ENCODE results near the gene RASSF1.
"Not testable (repeated sequence)": the region's sequence is repeated elsewhere in the genome, so short reads cannot be mapped to it uniquely, and the experiment has no call there.

The RASSF1 gene

DNA sequence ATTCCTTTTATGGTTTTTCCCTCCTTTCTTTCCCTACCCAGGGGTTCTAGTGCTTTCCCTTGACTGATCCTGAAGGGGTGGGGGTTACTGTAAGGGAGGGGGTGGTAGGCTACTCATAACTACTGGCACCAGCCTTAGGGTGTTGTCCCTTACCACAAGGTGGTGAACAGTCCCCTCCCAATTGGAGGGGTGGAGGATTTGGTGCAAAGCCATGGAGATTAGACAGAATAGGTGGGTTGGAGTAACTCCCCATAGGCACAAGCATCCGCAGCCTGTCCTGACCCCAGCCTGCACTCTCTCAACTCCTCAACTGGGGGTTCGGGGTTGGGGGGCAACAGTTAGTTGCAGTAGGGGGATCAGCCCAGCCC lies 15.5 kb downstream of the RASSF1 start:
- in situ Hi-C loops (cut with MboI; ENCODE audit: low sequenced_read_pairs) = no loop called here

DNA sequence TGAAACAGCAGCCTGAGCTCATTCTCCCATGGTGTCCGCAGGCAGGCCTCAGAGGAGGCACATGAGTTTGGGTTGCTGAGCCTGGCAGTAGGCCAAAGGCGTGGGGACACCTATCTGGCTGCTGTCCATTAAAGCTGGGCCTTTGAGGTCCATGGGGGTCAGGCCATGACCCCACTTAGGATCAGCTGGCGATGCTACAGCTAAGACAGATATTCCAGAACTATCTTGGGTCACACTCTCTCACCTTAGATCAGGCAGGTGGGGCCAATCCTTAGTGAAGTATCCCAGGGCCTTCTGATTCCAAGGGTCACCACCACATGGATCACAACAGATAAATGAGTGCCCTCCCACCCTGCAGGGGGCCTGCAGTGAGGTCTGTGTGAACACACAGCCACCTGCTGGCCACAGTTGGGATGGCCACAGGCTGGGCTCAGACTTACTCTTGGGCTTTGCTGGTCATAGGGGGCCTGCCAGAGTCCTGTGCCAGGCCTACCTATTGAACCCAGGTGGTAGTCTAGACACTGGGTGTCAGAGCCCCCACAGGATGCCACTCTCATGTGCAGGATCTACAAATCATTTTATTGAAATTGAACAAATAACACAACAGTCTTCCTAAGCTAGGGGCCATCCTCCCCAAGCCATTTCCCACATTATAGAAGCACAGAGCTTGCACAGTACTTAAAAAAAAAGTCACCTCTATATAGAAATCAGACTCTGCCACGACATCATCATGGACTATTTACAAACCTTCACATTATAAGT lies 16.1 kb downstream of the RASSF1 start:
- in situ Hi-C loops (cut with MboI; ENCODE audit: low sequenced_read_pairs) = no loop called here

DNA sequence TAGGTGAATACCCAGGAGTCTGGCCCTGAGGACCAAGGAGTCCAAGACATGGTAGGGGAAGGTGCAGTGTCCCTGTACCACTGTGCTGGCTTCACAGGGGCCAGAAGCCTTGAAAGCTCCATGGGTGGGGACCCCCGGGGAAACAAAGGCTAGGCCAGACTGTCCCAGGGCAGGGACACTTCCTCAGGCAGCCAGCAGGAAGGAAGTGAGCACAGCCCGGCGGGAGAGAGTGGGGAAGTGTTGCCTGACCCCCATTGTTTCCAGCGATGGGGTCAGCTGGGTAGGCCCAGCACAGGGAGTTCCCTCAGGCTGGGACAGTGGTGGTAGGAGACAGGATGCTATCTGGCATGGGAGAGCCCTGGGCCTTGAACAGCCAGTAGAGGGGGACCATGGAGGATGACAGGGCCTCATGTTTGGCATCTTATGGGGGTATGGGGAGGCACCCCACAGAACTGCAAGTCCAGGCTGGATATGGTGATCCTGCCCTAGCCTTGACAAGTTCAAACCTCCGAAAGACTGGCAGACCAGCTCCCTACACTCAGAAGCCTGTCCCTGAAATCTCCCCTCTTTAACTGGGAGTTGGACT lies 16.9 kb downstream of the RASSF1 start:
- in situ Hi-C loops (cut with MboI; ENCODE audit: low sequenced_read_pairs) = no loop called here

DNA sequence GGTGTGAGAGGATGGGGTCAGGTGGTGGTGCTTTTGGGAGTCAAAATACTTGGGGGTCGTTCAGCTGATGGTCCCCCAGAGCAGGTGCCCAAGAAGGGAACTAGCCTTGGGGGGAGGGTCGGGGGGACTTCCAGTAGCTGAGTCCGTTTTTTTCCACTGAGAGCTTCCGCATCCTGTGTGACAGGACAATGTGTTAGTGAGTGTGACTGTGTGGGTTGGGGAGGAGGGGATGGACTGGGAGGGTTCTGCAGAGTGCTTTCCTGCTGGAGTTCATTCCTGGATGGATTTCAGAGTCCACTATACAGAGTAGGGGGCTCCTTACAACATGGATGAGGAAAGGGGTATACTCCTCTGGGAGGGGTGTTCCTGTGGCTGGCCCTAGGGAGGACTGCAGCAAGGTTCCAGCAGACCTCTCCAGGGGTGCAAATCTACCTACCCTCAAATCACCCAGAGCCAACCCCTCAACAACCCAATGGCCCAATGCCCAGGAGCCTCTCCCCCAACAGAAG lies 17.5 kb downstream of the RASSF1 start:
- in situ Hi-C loops (cut with MboI; ENCODE audit: low sequenced_read_pairs) = no loop called here

DNA sequence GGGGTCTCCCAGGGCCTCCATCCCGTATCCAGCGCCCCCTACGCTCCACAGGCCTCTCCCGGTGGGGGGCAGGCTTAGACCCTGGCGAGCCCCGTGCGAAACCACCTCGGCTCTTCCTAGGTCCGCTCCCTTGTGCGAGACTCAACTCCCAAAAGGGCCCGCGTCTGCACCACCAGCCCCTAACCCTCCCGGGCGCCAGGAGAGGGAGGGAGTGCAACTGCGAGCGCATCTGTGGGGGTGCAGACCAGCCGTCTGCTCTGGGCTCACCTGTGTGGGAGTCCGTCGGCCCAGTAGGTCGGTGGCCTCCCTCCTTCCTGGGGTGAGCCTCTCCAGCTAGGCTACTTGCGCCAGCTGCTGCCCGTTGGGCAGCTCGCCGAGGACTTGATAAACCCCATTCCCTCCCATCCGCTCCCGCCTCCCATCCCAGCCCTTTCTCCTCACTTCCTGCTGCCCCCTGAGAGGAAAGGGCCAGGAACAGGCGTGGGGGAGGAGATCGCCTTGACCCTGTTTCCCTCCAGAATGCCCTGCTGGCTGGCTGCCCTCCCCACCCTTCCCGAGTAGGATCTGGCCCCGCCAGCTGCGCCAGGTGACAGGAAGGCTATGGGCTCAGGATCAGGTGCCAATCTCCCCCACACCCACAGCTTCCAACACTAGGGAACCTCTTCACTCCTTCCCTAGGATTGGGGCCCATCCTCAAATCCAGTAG lies 18.1 kb downstream of the RASSF1 start, which contains the start of gene HYAL2:
Gene HYAL2 (minus strand): TSS at position 360 of the 706 bp plus-strand sequence. CDS start 2,256 bp downstream, outside the sequence.
- in situ Hi-C loops (cut with MboI; ENCODE audit: low sequenced_read_pairs) = no loop called here

DNA sequence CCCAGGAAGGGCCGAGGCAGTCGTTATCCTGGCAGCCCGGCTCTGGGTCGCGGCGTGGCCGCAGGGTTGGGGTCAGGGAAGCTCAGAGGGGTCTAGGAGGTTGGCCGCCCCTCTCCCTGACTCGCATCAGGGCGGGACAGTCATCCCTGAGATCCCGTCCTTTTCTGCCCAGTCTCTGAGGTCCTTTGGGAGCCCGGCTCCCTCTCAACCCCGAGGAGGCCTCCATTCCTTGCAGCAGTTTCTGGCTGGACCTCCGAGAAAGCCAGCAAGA lies 18.6 kb downstream of the RASSF1 start:
- in situ Hi-C loops (cut with MboI; ENCODE audit: low sequenced_read_pairs) = no loop called here

DNA sequence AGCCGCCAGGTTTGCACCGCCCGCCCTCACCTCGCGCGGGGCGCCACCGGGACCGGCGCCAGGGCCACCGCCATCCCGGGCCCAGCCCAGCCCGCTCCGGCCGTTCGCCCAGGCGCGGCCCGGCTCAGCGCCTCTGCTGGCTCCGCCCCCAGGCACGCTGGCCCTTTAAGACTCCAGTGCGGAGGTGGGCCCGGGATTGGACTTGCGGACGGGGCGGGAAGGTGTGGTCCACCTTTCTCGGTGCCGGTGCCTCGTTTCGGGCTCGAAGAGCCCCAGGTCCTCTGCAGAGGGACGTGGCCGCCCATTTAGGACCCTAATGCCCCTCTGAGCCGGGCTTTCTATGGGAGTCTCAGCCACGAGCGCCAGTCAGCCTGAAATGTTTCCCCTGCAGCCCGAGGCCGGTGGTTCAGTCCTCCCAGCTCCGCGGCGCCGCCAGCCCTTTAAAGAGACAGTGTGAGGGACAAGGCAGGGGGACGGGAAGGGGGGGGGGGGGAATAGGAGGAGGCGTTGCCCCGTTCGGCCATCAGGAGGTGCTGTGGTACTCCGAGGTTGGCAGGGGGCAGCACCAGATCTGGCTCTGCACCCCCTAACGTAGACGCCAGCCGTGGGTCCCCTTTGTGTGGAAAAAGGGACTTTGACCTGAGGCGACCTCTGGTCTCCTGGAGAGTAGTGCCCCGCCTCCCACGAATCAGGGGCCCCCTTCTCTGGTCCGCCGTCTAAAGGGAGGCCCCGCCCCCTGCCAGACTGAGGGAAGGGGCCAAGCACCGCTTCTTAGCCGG lies 19.1 kb downstream of the RASSF1 start:
- in situ Hi-C loops (cut with MboI; ENCODE audit: low sequenced_read_pairs) = no loop called here

DNA sequence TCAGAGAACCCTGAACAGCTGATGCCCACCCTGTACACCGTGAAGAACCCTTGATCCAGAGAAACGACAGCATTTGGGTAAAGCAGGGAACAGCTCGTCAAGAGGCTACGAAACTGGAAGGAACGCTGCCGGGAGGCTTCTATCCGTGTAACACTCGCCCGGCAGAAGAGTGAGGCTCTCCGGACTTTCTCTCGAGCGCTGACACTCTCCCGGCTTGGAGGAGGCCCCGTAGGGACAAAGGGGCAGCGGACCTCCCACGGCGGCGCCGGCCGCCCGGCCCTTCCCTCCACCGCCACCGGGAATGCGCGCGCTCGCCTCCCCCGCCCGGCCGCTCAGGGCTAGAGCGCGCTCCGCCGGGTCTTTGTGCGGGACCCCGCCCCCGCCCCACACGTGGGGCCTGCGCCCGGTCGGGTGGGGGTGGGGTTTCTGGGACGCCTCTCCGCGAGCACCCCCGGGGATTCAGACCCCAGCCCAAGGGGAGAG lies 19.7 kb downstream of the RASSF1 start:
- in situ Hi-C loops (cut with MboI; ENCODE audit: low sequenced_read_pairs) = no loop called here

DNA sequence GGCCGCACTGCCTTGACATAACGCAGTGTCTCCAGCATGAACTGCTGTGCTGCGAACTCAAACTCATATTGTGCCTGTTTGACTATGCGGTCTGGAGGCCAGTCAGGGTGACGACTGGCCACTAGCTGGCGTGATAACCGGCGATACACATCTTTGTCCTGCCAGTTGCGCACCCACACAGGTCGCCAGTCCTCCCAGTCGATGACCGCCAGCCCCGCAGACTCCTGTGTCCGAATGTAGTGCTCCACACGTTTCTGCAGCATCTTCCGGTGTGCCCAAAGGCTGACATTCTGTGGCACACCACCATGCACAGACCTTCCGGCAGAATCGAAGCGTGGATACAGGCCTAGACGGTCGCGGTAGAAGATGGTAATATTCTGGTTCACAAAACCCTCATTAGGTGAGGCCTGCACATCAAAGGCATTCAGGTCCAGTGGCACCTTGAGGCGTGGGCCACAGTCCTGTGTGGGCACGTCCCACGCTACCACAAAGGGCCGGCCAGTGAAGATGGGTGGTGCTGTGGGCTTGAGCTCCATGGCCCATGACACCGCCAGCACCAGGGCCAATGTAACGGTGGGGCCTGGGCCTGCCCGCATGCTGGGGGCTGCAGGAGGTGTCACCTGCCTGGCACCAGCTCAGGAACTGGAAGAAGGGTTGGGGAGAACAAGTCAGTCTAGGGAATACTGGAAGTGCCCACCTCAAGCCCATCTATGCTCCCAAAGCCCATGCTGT lies 20.6 kb downstream of the RASSF1 start:
- in situ Hi-C loops (cut with MboI; ENCODE audit: low sequenced_read_pairs) = no loop called here

DNA sequence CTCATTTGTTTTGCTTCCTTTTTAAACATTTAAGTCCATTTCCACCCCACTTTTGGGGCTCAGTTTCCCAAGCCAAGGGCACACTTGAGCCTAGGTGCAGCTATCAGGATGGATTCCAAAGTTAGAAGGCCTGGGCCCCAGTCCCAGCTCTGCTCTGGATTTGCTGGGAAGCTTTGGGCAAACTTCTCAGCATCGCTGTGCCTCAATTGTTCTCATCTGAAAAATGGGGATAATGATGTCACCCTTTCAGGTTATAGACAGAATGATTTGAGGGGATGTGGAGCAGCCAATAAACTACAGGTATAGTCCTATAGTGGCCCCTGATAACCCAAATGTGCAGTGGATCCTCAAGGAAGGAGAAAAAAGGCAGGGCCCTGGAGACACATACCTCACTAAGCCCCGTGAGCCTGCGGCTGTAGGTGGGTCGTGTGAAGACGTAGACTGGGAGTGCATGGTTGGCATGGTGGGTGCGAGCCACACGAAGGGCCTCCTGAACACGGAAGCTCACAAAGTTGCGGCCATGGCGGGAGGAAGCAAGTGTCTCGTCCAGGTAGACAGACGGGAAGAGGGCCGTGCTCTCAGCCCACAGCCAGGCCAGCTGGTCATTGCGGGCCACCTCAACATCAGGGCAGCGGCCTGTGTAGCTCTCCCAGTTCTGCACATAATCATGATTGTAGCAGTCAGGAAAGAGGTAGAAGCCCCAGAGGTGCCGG lies 21.3 kb downstream of the RASSF1 start:
- in situ Hi-C loops (cut with MboI; ENCODE audit: low sequenced_read_pairs) = no loop called here

DNA sequence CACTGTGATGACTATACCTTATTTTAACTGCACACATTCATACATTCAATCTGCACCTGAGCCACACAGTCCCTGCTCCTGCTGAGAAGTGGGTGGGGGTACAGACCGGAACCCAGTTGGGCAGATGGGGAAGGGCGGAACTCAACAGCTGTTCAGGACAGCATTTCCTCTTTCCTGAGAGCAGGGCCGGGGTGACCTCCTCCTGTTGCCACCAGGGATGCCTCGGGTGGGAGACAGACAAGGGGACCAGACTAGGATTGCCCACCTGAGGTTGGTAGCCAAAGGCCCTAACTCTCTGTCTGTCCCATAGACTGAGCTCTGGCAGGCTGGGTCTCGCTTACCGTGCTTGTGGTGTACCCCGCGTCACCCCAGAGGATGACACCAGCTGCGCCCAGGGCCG lies 22.0 kb downstream of the RASSF1 start:
- in situ Hi-C loops (cut with MboI; ENCODE audit: low sequenced_read_pairs) = no loop called here

DNA sequence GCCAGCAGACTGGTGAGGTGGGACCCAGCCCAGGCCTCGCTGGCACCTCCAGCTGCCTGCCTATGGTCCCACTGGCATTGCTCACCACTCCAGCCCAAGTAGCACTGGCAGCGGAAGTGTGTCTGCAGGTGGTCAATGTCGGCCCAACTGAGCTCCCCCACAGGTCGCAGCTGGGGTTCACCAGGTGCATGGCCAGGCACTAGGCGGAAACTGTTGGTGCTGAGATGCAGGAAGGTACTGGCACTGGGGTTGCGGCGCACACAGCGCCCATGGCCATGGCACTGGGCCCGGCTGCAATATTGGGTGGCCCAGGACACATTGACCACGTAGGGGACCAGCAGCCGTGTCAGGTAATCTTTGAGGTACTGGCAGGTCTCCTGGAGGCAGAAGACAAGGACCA lies 22.5 kb downstream of the RASSF1 start:
- in situ Hi-C loops (cut with MboI; ENCODE audit: low sequenced_read_pairs) = no loop called here

DNA sequence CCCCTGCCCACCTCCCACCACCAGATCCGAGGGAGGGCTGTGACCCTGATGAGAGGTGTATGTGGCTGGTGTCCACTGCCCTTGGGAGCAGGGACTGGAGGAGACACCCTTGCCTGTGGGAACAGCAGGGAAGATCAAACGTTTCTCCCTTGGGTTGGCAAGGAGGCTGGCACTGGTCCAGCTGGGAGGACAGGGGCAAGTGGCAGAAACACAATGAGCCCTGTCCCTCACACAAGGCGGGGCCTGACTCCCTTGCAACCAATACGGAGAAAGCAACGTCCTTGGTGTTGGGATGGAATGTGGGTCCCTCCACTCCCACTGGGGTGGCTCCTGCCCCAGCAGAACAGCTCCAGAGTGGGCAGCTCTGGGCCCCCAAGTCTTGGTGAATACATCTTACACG lies 23.3 kb downstream of the RASSF1 start:
- in situ Hi-C loops (cut with MboI; ENCODE audit: low sequenced_read_pairs) = no loop called here

DNA sequence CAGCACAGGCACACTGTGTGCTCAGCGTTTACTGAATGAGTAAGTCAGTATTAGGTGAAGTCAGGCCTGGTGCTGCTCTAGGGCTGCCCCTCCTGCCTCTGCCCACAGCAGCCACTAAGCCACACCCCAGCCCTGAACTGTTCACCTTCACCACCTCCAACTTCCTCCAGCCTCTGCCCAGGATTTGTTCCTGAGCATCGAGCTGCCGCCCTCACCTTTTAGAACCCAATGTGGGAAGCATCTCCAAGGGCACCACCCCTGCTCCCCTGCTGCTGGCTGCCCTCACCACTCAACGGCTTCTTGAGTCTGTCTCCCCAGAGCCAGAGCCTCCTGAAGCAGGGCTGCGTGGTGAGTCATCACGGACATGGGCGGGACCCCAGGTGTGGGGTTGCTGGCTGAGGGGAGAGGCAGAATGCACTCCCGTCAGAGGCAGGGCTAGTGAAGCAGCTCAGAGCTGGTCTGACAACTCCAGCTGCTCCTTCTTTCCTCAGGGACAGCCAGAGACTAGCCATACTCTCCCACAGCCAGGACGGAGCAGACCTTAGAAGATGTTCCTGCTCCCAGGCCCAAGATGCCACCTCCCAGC lies 23.9 kb downstream of the RASSF1 start:
- in situ Hi-C loops (cut with MboI; ENCODE audit: low sequenced_read_pairs) = no loop called here

DNA sequence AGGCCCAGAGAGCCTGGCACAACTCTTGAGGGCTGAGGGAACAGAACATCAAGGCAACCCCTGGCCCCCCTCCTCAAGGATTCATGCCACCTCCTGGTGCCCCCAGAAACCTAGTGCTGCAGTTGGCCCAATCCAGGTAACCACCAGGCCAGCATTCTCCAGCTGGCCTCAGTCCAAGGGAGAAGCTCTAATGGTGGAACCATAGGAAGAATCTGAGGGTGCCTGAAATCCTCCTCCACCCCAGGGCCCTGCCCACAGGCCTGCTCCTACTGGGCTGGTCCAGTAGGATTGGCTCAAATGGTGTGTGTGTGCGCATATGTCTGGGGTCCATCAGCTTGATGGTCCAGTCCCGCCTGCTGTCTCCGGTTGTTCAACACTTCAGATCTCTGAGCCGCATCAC lies 25.8 kb downstream of the RASSF1 start:
- in situ Hi-C loops (cut with MboI; ENCODE audit: low sequenced_read_pairs) = no loop called here

DNA sequence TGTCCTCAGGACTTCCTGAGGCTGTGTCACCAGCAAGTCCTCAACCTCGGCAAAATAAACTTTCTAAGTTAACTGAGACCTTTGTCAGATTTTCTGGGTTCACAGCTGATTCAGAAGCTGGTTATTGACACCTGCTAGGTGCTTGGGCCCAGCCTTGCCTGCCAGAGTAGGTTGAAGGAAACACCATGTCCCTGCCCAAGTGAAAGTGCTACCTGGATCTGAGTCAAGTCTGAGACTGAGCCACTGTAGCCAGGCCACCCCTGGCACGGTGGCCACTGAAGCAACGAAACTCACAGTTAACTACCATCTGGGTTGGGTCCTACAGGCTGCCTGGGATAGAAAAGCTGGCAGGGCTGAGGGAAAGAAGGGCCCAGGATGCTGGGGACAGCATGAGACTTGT lies 26.3 kb downstream of the RASSF1 start:
- in situ Hi-C loops (cut with MboI; ENCODE audit: low sequenced_read_pairs) = no loop called here

DNA sequence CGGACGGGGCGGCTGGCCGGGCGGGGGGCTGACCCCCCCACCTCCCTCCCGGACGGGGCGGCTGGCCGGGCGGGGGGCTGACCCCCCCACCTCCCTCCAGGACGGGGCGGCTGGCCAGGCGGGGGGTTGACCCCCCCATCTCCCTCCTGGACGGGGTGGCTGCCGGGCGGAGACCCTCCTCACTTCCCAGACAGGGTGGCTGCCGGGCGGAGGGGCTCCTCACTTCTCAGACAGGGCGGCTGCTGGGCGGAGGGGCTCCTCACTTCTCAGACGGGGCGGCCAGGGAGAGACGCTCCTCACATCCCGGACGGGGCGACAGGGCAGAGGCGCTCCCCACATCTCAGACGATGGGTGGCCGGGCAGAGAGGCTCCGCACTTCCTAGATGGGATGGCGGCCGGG lies 28.6 kb downstream of the RASSF1 start:
- in situ Hi-C loops (cut with MboI; ENCODE audit: low sequenced_read_pairs) = not testable (repeated sequence)

DNA sequence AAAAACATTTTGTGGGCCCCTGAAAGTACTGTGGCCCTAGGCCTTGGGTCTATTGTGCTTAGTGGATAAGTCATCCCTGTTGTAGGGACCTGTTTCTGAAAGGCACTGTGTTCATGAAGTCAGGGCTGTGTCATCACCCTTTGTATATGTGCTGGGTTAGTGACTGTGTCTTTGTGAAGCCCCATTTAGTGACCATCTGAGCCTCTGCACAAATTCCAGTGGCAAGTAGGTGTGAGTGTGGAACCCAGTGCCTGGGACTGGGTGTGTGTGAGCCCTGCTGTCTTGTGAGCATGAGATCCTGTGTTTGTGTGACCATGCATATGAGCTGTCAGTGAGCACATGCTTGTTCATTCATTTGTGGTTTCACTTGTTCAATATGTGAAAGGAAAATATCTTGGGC lies 36.0 kb downstream of the RASSF1 start:
- in situ Hi-C loops (cut with MboI; ENCODE audit: low sequenced_read_pairs) = no loop called here

DNA sequence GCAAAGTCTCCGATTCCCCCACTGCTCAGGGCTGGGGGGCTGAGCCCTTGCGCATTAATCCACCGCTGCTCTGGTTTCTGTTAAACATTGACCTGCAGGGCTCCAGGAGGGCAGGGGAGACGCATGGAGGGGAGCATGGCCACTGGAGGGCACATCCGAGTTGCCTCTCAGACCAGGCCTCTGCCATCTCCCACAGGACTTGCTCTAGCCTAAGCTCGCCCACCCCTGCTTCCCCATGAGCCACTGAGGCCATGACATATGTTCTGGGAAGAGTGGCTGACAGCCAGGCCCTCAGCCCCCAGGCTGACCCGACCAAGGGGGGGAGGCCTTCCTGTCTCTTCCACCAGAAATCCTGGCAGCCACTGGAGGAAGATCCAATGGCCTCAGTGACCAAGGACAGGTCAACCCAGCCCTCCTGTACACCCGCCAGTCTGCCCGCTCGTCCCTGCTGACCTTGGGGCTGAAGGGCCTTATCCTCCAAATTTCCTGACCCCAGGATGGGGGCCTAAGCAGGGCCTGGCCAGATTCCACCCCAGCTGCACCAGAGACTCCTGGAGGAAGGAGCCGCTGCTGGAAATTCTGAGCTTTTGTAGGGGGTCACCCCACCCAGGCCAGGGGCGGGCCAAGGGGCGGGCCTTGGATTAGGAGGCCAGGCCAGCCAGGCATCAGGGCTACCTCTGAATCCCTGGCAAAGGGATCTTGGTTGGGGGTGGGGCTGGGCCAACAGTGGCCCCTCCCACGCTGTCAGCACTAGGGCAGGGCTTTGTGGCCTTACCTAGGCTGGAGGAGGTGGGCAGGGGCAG lies 37.4 kb downstream of the RASSF1 start, which contains the start of gene HYAL1:
Gene HYAL1 (minus strand): TSS at position 562 of the 803 bp plus-strand sequence. CDS start 618 bp downstream, outside the sequence.
- in situ Hi-C loops (cut with MboI; ENCODE audit: low sequenced_read_pairs) = no loop called here
